Measurements from ENCODE around the gene ITGA1.
"Not testable (repeated sequence)": the region's sequence is repeated elsewhere in the genome, so short reads cannot be mapped to it uniquely, and the experiment has no call there.

ITGA1 gene

GRCh38 chr5:52961274-52961681 is 173.6 kb downstream of the ITGA1 start:
- no peak for ATAC-seq
- 0 out of 2 replicates have a peak, but pooled peaks have one; percentile 21 for TF ChIP-seq PATZ1 (CRISPR knock-in tag; IDR thresholded peaks at IDR 0.05; ENCODE audit: borderline replicate concordance)
- TF ChIP-seq ZNF8 (CRISPR knock-in tag; IDR thresholded peaks at IDR 0.05): no peak
- 0 out of 2 replicates have a peak, but pooled peaks have one; percentile 5 for TF ChIP-seq ESRRG (CRISPR knock-in tag; IDR thresholded peaks at IDR 0.05)
- TF ChIP-seq TOX (CRISPR knock-in tag; IDR thresholded peaks at IDR 0.05; ENCODE audit: borderline replicate concordance): peak; percentile 24; the same call in 1 of the 2 replicates

- TF ChIP-seq ZFP3 (CRISPR knock-in tag; IDR thresholded peaks at IDR 0.05) (no peak), TSHZ2 (CRISPR knock-in tag; IDR thresholded peaks at IDR 0.05) (no peak), ARNTL (CRISPR knock-in tag; IDR thresholded peaks at IDR 0.05; ENCODE audit: borderline replicate concordance, low read depth) (no peak), ESRRG (CRISPR knock-in tag; IDR thresholded peaks at IDR 0.05) (no peak), CSDC2 (CRISPR knock-in tag; IDR thresholded peaks at IDR 0.05) (no peak), SNAI2 (CRISPR knock-in tag; IDR thresholded peaks at IDR 0.05) (no peak), ZFP30 (CRISPR knock-in tag; IDR thresholded peaks at IDR 0.05) (no peak), ZC3H10 (CRISPR knock-in tag; IDR thresholded peaks at IDR 0.05) (no peak), PATZ1 (CRISPR knock-in tag; IDR thresholded peaks at IDR 0.05; ENCODE audit: borderline replicate concordance) (no peak), TOX (CRISPR knock-in tag; IDR thresholded peaks at IDR 0.05; ENCODE audit: borderline replicate concordance) (no peak), BACH2 (CRISPR knock-in tag; IDR thresholded peaks at IDR 0.05; ENCODE audit: borderline replicate concordance) (no peak), OSR1 (CRISPR knock-in tag; IDR thresholded peaks at IDR 0.05) (no peak), ZNF8 (CRISPR knock-in tag; IDR thresholded peaks at IDR 0.05) (no peak), ZNF565 (CRISPR knock-in tag; conservative IDR thresholded peaks at IDR 0.05; ENCODE audit: low read depth) (no peak), ISL1 (CRISPR knock-in tag; IDR thresholded peaks at IDR 0.05) (no peak), RARB (CRISPR knock-in tag; IDR thresholded peaks at IDR 0.05) (no peak)
These were observed 175.9 kb downstream of the ITGA1 start for GRCh38 chr5:52963636-52964035.

GRCh38 chr5:52964138-52964537 is 176.4 kb downstream of the ITGA1 start:
- ATAC-seq: peak; percentile 75
- TF ChIP-seq POU6F1 (CRISPR knock-in tag; IDR thresholded peaks at IDR 0.05; ENCODE audit: borderline replicate concordance, low read depth) (no peak), RARB (CRISPR knock-in tag; IDR thresholded peaks at IDR 0.05) (no peak), BACH2 (CRISPR knock-in tag; IDR thresholded peaks at IDR 0.05; ENCODE audit: borderline replicate concordance) (no peak), ZNF70 (CRISPR knock-in tag; IDR thresholded peaks at IDR 0.05) (no peak), ISL1 (CRISPR knock-in tag; IDR thresholded peaks at IDR 0.05) (no peak), TOX (CRISPR knock-in tag; IDR thresholded peaks at IDR 0.05; ENCODE audit: borderline replicate concordance) (no peak), PPARA (CRISPR knock-in tag; IDR thresholded peaks at IDR 0.05; ENCODE audit: borderline replicate concordance) (no peak), CSDC2 (CRISPR knock-in tag; IDR thresholded peaks at IDR 0.05) (no peak), ZFP30 (CRISPR knock-in tag; IDR thresholded peaks at IDR 0.05) (no peak), GLIS3 (CRISPR knock-in tag; IDR thresholded peaks at IDR 0.05) (no peak), ZNF565 (CRISPR knock-in tag; conservative IDR thresholded peaks at IDR 0.05; ENCODE audit: low read depth) (no peak), PATZ1 (CRISPR knock-in tag; IDR thresholded peaks at IDR 0.05; ENCODE audit: borderline replicate concordance) (no peak), ESRRG (CRISPR knock-in tag; IDR thresholded peaks at IDR 0.05) (no peak), OSR1 (CRISPR knock-in tag; IDR thresholded peaks at IDR 0.05) (no peak), ZC3H10 (CRISPR knock-in tag; IDR thresholded peaks at IDR 0.05) (no peak), ZNF8 (CRISPR knock-in tag; IDR thresholded peaks at IDR 0.05) (no peak), TCF4 (CRISPR knock-in tag; IDR thresholded peaks at IDR 0.05; ENCODE audit: borderline replicate concordance) (no peak), ZFP3 (CRISPR knock-in tag; IDR thresholded peaks at IDR 0.05) (no peak), CSRNP3 (CRISPR knock-in tag; IDR thresholded peaks at IDR 0.05) (no peak), ARNTL (CRISPR knock-in tag; IDR thresholded peaks at IDR 0.05; ENCODE audit: borderline replicate concordance, low read depth) (no peak)

More at GRCh38 chr5:52963636-52964035, 175.9 kb downstream of the ITGA1 start:
- no peak for ATAC-seq

- not testable (repeated sequence) for ATAC-seq
These were observed 188.4 kb downstream of the ITGA1 start for GRCh38 chr5:52976157-52976556.

All from SK-N-SH treated with all-trans-retinoic acid at 6 μM for 48 hours (cell line).